Stimulated activated CD4-positive, alpha-beta T cell treated with anti-CD3 and anti-CD28 coated beads, Interleukin-12 subunit alpha, Interleukin-12 subunit beta, amount 100 ng/mL, for 4 hours (primary cell): ENCODE data around the gene PCK2.

Source experiments
- DNase-seq: peaks from one replicate; pipeline ENCODE4 v3.0.0-alpha.2; 2020

The PCK2 gene

GRCh38 chr14:24139272-24139934 is 45.3 kb downstream of the PCK2 start:
- DNase-seq: no peak

GRCh38 chr14:24141097-24141880 is 47.2 kb downstream of the PCK2 start, which contains the start of gene EMC9:
Gene EMC9 (minus strand): TSS chr14:24141591. CDS start chr14:24141304, 287 bp downstream.
- DNase-seq: peak; percentile 99

- no peak for DNase-seq
Observed at GRCh38 chr14:24143511-24143910, 49.4 kb downstream of the PCK2 start.

DNA sequence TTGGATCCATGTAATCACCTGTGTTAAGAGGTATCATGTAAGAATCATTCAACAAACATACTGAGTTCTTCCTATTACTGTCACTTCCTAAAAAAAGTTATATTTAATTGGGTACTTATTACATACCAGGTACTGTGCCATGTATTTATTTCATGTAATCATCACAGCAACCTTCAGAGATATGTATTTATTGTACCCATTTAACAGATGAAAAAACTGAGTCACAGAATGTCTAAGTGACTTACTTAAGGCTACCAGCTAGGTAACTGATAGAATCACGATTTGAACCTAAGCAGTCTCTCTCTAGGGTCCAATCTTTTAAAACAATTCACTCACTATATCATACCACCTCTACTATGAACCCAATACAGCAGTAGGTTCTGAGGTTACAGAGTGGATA is 50.3 kb downstream of the PCK2 start:
- no peak for DNase-seq

DNA sequence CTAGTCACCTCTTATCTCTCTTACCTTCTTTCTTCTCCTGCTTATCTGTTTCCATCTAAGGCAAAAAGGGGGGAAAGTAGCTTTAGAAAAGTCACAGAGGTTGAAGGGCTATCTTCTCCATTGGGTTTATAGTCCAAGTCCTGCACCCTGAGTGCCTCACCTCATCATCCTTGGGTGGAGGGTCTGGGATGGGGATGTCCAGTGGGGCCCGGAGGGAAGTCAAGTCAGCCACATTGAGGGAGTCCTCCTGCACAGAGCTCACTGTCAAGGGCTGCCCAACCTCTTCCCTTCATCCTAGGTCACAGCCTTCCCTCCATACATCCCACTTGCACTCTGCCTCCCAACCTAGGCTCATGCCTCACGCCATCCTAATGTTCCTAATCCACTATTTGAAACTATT is 51.1 kb downstream of the PCK2 start:
- DNase-seq: no peak

GRCh38 chr14:24145690-24146452 is 51.8 kb downstream of the PCK2 start:
- DNase-seq: no peak

DNA sequence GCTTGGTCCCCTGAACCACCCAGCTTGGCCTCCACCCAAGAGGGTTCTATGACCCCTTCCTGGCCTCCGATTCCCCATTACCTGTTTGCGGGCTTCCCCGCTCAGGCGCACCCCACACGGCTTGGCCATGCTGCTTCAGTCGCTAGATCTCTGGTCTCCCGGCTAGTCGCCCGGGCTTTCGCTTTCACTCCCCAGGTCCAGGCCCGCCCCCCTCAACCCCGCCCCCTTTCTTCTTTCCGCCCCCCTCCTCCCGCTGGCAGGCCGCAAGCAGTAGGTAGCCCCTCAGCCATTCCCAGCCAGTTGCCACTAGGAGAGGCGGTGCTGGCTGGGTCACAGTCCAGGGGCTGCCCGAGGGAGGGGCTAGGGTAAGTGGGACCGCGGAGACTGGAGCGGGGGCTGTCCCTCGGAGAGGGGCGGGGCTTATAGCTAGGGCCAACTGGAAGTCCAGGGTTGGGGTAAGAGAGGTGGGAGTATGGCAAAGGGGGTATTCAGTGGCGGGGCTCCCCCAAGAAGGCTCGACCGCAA is 52.4 kb downstream of the PCK2 start, which contains the start of gene PSME2:
PSME2 (minus strand) TSS at position 158 of the 525 bp plus-strand sequence; CDS start at position 129, 29 bp downstream.
- DNase-seq: peak; percentile 77

DNA sequence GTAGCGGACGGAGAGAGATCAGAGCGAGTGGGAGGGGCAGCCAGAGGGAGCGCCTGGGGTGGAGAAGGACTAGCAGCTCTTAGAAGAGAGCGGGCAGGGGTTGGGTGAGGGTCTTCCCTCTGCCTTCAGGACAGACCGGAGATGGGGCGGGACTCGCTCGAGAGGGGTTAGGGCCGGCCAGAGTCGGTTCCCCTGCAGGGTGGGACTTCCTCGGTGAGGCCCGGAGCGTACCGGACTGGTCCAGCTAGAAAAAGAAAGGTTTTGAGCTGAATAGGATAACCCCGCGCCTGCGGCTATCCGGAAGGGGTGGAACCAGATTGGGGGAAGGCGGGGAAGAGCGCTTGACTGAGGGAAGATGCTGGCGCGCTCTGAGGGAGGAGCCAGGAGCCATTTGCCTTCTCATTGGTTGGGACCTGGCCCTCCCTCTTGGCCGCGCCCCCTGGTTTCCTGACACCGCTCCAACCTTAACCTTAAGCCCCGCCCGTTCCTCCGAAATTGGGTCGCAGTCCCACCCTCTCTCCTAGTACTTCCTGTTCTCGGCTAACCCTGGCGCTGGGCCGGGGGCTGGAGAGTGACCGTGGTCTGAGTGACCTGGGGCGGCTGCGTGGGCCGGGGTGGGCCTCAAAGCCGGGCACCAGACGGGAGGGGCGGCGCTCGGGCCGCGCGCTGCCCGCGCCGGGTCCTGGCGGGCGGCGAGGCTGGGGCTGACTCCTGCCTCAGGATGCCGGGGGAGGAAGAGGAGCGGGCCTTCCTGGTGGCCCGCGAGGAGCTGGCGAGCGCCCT is 53.1 kb downstream of the PCK2 start, which contains the start of gene RNF31:
RNF31 (plus strand) TSS at position 521 of the 783 bp plus-strand sequence; CDS start at position 722, 201 bp downstream.
- DNase-seq: peak; percentile 97

DNA sequence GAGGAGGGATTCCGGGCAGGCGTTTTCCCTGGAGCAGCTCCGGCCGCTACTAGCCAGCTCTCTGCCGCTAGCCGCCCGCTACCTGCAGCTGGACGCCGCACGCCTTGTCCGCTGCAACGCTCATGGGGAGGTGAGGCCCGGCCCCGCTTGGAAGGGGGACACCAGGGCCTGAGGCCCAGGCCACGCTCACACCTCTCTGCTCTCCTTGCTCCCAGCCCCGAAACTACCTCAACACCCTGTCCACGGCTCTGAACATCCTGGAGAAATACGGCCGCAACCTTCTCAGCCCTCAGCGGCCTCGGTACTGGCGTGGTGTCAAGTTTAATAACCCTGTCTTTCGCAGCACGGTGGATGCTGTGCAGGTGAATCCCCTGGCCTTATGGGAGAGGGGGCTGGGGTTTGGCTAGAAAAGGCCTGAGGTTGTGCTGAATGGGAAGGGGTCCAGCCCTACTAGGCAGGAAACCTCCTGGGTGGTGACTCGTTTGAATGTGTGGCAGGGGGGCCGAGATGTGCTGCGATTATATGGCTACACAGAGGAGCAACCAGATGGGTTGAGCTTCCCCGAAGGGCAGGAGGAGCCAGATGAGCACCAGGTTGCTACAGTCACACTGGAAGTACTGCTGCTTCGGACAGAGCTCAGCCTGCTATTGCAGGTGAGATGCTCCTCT is 53.8 kb downstream of the PCK2 start:
- no peak for DNase-seq

- no peak for DNase-seq
Observed at GRCh38 chr14:24149302-24149969, 55.3 kb downstream of the PCK2 start.

DNA sequence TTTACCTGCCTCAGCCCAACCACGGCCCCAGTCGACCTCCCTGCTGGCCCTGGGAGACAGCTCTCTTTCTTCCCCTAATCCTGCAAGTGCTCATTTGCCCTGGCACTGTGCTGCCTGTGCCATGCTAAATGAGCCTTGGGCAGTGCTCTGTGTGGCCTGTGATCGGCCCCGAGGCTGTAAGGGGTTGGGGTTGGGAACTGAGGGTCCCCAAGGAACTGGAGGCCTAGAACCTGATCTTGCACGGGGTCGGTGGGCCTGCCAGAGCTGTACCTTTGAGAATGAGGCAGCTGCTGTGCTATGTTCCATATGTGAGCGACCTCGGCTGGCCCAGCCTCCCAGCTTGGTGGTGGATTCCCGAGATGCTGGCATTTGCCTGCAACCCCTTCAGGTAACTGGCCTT is 56.0 kb downstream of the PCK2 start:
- no peak for DNase-seq

DNA sequence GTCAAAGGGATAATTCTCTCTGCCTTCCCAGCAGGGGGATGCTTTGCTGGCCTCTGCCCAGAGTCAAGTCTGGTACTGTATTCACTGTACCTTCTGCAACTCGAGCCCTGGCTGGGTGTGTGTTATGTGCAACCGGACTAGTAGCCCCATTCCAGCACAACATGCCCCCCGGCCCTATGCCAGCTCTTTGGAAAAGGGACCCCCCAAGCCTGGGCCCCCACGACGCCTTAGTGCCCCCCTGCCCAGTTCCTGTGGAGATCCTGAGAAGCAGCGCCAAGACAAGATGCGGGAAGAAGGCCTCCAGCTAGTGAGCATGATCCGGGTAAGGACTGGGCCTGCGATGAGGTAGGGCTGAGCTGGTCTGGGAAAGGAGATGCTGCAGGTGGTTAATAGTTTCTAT is 56.5 kb downstream of the PCK2 start:
- no peak for DNase-seq

DNA sequence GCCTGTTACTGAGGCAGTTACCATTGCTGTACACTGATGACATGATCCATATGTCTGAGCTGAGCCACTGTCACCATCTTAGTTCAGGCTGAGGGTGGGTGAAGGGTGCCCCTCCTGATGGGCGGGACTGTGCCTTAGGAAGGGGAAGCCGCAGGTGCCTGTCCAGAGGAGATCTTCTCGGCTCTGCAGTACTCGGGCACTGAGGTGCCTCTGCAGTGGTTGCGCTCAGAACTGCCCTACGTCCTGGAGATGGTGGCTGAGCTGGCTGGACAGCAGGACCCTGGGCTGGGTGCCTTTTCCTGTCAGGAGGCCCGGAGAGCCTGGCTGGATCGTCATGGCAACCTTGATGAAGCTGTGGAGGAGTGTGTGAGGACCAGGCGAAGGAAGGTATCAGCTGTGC is 56.9 kb downstream of the PCK2 start:
- no peak for DNase-seq

- no peak for DNase-seq
Observed at GRCh38 chr14:24151404-24152080, 57.4 kb downstream of the PCK2 start.
